NCI-H526 treated with DMSO at 0.1 percent for 48 hours (cell line): ENCODE results near the gene EGLN3.
A peak's percentile ranks its signal among the peaks of the same experiment; 100 is the strongest.

Source experiments
- DNase-seq: peaks from one replicate; lab custom pipeline; 2025; lab: John Stamatoyannopoulos, UW

EGLN3 gene

GRCh38 chr14:33962016-33962415 lies 11.1 kb upstream of the EGLN3 start:
- DNase-seq = no peak

- no peak for DNase-seq
Measured at GRCh38 chr14:33959692-33960151, 8.8 kb upstream of the EGLN3 start.

GRCh38 chr14:33958605-33959226 lies 7.8 kb upstream of the EGLN3 start:
- DNase-seq = no peak

GRCh38 chr14:33957993-33958392 lies 7.1 kb upstream of the EGLN3 start:
- no peak for DNase-seq

GRCh38 chr14:33957299-33957698 lies 6.4 kb upstream of the EGLN3 start:
- DNase-seq = no peak

GRCh38 chr14:33956640-33957039 lies 5.8 kb upstream of the EGLN3 start:
- no peak for DNase-seq

- DNase-seq = peak; percentile 42
Measured at GRCh38 chr14:33954016-33954598, 3.2 kb upstream of the EGLN3 start.

- DNase-seq = no peak
Measured at GRCh38 chr14:33952541-33952940, 1.7 kb upstream of the EGLN3 start.

GRCh38 chr14:33951183-33951840 lies 438 bp upstream of the EGLN3 start:
- DNase-seq = peak; percentile 98

- DNase-seq = no peak
Measured at GRCh38 chr14:33949411-33949893, 1.4 kb downstream of the EGLN3 start.

- DNase-seq = peak; percentile 40
Measured at GRCh38 chr14:33948869-33949408, 1.9 kb downstream of the EGLN3 start.

- DNase-seq = peak; percentile 75
Measured at GRCh38 chr14:33948145-33948868, 2.6 kb downstream of the EGLN3 start.

- no peak for DNase-seq
Measured at GRCh38 chr14:33946679-33947476, 4.0 kb downstream of the EGLN3 start.

GRCh38 chr14:33945210-33946088 lies 5.4 kb downstream of the EGLN3 start:
- no peak for DNase-seq

GRCh38 chr14:33943096-33943883 lies 7.6 kb downstream of the EGLN3 start:
- DNase-seq = peak; percentile 70

- DNase-seq = peak; percentile 26
Measured at GRCh38 chr14:33941718-33942117, 9.2 kb downstream of the EGLN3 start.

GRCh38 chr14:33940561-33941011 lies 10.3 kb downstream of the EGLN3 start:
- no peak for DNase-seq

GRCh38 chr14:33938131-33938949 lies 12.5 kb downstream of the EGLN3 start:
- DNase-seq = peak; percentile 67

GRCh38 chr14:33936391-33936790 lies 14.5 kb downstream of the EGLN3 start:
- no peak for DNase-seq
